ENCODE data around the gene BARX2.

DNA sequence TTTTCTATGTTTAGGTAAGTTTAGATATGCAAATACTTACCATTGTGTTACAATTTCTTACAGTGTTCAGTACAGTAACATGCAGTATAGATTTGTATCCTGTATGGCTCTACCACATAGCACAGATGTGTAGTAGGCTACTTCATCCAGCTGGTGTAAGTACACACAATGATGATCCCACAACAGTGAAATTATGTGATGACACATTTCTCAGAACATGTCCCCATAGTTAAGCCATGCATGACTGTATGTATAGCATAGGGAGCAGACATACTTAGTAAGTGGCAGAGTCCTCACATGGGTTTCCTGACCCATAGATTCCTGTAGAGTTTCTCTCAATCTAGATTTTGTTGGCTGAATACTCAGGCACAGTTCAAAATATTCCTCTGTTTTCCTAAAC lies 26.8 kb upstream of the BARX2 start:
- TF ChIP-seq, protein P1, sequence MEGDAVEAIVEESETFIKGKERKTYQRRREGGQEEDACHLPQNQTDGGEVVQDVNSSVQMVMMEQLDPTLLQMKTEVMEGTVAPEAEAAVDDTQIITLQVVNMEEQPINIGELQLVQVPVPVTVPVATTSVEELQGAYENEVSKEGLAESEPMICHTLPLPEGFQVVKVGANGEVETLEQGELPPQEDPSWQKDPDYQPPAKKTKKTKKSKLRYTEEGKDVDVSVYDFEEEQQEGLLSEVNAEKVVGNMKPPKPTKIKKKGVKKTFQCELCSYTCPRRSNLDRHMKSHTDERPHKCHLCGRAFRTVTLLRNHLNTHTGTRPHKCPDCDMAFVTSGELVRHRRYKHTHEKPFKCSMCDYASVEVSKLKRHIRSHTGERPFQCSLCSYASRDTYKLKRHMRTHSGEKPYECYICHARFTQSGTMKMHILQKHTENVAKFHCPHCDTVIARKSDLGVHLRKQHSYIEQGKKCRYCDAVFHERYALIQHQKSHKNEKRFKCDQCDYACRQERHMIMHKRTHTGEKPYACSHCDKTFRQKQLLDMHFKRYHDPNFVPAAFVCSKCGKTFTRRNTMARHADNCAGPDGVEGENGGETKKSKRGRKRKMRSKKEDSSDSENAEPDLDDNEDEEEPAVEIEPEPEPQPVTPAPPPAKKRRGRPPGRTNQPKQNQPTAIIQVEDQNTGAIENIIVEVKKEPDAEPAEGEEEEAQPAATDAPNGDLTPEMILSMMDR (IDR thresholded peaks at IDR 0.05): no peak
- TF ChIP-seq POLR2A (IDR thresholded peaks at IDR 0.05): no peak

All from tibial nerve (tissue), 3 donors.